HG03469 (cell line): ENCODE measurements around the gene SNCB.
"Not testable (repeated sequence)": the region's sequence is repeated elsewhere in the genome, so short reads cannot be mapped to it uniquely, and the experiment has no call there.

Source experiments
- ATAC-seq: cut with Tn5 transposase; IDR thresholded peaks from one replicate; pipeline ENCODE4 v1.9.1; 2021; ENCODE audit warnings: mild to moderate bottlenecking, moderate library complexity, moderate number of reproducible peaks; ENCODE audit not compliant: unreplicated experiment

The SNCB gene

GRCh38 chr5:176606032-176606431, 24.3 kb downstream of the SNCB start:
- ATAC-seq: no peak

DNA sequence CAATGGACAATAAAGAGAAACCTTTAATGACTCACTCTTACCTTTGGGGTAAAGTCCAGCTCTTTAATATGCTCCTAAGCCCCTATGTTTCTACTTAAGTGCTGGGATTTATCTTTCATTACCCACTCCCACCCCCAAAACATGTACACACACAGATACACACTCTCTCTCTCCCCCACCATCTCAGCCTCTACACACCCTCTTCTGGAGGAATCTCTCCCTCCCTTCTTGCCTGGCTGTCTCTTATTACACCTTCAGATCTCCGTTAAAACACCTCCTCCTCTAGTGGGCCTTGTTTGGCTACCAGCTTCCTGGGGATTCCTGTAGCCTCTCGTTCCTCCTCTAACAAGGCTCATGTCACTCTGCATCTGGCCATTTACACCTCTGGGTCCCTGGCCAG, 27.2 kb downstream of the SNCB start:
- ATAC-seq: no peak

DNA sequence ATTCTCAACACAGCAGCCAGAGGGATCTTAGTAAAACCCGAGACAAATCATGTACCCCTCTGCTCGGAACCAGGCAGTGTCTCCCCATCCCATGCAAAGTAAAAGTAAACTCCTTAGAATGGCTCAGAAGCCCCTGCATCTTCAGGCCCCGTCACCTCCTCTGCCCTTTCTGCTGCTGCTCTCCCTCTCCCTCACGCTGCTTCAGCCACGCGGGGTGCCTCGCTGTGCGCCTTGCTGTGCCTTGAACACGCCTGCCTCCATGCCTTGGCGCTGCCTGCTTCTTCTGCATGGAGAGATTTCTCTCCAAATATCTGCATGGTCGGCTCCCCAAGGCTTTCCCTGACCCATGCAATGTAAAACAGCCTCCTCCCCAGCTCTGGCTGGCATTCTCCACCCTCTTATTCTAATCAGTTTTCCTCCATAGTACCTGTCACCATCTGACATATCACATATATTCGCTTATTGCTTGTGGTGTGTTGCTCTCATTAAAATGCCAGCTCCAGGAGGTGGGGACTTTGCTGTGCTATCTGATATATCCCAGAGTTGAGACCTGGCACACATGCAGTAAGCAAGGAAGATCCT, 28.3 kb downstream of the SNCB start:
- no peak for ATAC-seq

GRCh38 chr5:176599749-176600430, 30.4 kb downstream of the SNCB start:
- not testable (repeated sequence) for ATAC-seq

DNA sequence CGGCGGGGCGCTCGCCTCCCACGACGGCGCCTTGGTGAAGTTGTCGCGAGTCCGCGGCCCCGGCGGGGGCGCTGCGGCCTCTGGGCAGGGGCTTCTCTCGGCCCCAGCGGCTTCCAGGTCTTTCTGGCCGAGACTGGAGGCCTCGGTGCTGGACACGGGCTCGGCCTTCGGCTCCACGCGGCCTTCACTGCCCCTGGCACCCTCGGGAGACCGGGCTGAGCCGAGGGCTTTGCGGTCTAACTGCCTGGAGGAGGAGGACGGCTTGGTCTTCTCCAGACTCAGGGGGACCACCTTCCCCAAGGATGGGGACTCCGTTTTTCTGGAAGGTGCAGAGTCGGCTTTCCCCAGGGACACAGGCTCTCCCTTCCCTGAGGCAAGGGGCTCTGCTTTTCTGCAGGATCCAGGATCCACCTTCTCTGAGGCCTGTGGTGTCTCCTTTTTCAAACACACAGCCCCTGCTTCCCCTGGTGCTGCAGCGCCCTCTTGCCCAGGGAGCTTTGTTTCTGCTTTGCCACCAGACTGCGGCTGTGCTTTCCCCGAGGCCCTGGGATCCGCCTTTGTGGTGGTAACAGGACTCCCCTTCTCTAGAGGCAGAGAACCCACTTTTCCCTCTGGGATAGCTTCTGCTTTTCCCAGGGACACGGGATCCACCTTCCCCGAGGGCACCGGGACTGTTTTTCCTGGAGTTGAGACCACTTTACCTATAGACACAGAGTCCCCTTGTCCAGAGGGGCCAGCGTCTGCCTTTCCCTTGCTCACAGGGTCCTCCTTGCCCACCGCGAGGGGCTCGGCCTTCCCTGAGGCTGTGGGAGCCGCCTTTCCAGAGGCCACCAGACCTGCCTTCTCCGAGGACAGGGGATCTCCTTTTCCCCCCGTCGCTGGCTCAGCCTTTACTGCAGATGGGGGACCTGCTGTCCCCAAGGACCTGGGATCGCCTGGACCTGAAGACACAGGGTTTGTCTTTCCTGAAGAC, 32.6 kb downstream of the SNCB start:
- ATAC-seq: no peak

DNA sequence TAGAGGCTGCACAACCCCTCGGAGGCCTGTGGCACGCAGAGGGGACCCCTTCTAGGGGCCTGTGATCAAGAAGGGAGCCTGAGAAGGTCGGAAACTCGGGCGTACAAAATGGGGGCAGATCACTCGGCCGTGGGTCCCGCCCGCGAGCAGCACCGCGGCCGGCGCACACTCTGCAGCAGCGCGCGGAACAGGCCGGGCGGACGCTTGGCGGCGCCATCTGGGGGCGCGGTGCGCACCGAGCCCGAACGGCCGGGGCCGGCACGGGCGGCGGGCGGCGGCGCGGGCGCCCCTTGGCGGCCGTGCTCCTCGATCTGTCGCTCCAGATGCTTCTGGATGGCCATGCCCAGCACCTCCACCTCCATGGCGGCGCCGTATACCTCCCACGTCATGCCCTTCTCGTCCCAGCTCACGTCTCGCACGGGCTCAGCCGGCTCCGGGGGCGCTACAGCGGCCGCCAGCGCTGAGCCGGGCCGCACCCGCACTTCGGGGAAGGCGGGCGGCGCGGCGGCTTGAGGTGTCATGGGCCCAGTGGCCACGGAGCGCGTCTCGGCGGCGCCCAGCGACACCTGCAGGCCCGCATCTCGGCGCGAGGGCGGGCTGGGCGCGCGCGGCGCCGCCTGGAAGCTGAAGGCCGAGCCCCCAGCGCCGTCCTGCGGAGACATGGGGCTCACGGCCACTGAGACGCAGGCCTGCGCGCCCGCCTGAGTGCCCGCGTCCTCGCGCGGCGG, 33.5 kb downstream of the SNCB start:
- ATAC-seq: no peak

DNA sequence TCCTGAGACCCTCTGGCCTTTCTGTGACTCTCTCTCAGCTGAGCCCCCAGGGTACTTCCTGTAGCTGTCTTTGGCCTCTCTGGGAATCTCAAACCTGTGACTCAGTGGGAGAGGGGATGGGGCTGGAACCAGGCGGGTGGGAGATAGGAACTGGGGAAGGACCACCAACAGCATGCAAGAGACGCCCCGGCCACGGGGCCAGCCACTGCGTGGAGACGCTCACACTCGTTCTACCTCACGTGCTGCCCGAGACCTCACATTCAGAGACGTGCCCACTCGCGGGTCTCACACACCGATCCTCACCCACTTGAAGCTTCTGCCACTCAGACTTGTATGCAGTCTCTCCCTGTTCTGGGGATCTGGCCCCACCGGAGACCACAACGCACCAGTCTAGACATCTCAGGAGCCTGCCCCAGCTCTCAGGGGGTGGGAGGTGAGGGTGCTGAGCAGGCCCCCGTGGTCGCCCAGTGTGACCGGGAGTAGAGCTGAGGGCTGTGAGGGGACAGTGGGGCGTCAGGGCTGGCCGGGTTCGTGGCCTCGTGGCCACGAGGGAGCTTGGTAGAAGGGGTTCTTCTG, 34.2 kb downstream of the SNCB start:
- no peak for ATAC-seq

DNA sequence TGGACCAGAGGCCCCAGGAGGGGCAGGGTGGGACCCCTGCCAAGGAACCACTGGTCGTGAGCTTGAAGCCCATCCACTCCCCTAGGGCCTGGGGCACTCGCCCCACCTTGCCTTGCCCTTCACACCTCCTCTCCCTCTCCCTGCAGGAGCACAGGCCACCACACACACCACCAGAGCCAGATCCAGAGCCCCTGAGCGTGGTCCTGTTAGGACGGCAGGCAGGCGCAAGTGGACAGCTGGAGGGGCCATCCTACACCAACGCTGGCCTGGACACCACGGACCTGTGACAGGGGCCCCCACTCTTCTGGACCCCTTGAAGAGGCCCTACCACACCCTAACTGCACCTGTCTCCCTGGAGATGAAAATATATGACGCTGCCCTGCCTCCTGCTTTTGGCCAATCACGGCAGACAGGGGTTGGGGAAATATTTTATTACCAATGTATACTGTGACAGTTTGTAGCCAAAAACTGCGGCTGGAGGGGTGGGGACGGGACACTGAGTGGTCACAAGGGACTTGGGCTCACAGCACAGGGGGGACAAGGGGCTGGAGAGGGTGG, 34.9 kb downstream of the SNCB start:
- no peak for ATAC-seq

- ATAC-seq: no peak
These were observed 35.8 kb downstream of the SNCB start for GRCh38 chr5:176594554-176594953.

- no peak for ATAC-seq
These were observed 37.0 kb downstream of the SNCB start for GRCh38 chr5:176593273-176593869.

DNA sequence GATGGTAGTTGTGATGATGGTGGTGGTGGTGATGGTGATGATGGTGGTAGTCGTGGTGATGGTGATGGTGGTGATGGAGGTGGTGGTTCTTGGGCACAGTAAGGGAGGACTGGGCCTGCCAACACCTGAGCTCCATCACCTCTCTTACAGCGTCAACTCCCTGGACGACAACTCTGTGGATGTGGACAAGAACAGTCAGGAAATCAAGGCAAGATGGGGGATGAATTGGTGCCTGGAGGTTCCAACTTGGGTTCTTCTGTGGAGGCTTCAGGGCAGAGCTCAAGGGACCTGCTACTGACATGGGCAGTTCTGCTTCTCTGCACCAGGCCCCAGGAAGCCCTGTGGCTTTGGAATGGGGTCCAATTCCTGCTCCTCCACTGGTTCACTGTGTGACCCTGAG, 37.8 kb downstream of the SNCB start:
- no peak for ATAC-seq

DNA sequence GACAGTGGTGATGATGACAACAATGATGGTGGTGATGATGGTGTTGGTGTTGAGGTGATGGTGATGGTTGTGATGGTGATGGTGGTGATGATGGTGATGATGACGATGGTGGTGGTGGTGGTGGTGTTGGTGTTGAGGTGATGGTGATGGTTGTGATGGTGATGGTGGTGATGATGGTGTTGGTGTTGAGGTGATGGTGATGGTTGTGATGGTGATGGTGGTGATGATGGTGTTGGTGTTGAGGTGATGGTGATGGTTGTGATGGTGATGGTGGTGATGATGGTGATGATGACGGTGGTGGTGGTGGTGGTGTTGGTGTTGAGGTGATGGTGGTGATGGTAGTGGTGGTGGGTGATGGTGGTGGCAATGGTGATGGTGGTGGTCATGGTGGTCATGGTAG, 38.7 kb downstream of the SNCB start:
- not testable (repeated sequence) for ATAC-seq

DNA sequence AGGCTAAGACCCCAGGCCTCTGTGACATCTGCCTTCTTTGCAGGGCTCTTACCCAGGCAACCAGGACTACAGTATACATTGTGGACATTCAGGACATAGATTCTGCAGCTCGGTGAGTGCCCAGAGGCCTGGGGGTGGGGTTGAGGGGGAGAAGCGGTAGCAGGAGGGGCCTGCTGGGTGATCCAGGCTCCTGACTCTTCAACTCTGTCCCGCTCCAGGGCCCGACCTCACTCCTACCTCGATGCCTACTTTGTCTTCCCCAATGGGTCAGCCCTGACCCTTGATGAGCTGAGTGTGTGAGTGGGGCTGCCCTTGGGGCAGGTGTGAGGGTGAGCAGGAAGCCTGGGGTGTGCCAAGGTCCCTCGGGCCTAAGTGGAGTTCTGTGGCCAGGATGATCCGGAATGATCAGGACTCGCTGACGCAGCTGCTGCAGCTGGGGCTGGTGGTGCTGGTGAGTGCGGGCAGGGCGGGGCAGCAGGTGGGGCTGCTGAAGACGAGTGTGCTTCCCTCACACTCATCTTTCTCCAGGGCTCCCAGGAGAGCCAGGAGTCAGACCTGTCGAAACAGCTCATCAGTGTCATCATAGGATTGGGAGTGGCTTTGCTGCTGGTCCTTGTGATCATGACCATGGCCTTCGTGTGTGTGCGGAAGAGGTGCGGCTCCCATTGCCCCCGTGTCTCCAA, 40.2 kb downstream of the SNCB start:
- no peak for ATAC-seq

- no peak for ATAC-seq
These were observed 41.1 kb downstream of the SNCB start for GRCh38 chr5:176589039-176589769.

DNA sequence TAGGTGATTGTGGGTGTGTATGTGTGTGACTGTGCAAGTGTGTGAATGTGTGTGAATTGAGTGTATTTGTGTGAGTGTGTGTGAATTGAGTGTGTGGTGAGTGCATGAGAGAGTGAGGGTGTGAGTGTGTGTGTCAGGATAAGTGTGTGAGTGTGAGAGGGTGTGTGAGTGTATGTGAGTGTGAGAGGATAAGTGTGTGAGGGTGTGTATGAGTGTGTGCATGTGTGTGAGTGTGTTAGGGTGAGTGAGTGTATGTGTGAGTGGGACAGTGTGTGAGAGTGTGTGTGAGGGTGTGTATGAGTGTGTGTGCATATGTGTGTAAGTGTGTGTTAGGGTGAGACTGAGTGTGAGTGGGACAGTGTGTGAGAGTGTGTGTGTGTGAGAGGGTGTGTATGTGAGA, 42.0 kb downstream of the SNCB start:
- ATAC-seq: no peak

GRCh38 chr5:176587398-176587797, 42.9 kb downstream of the SNCB start:
- ATAC-seq: no peak

- ATAC-seq: no peak
These were observed 47.3 kb downstream of the SNCB start for GRCh38 chr5:176583076-176583475.

- no peak for ATAC-seq
These were observed 49.0 kb downstream of the SNCB start for GRCh38 chr5:176581361-176581760.

DNA sequence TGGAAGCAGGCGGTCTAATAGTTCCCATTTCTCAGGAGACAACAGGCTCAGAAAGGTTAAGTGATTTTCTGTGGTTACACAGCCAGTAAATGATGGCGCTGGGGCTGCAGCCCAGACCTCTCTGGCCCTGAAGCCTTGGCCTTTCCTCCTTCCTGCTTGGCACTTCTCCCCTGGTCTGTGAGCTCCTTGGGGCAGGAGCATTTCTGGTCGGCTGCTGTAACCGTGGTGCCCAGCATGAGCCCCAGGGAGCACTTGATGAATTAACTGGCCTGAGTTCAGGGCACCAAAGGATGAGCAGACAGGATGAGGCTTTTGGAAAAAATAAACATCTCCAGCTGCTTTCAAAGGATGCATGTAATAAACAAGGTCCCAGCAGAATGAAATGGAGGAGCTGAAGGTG, 51.0 kb downstream of the SNCB start:
- ATAC-seq: no peak
